Measurements from ENCODE around the gene ZNF469. TPM values are rescaled to one million over a fixed set of nuclear protein-coding genes. Genes with fewer than 3 reads are reported as not detected.
"Not testable (repeated sequence)": the region's sequence is repeated elsewhere in the genome, so short reads cannot be mapped to it uniquely, and the experiment has no call there.

ZNF469 gene
- total RNA-seq, 1 experiment from 2014 or later: 0.32 TPM

GRCh38 chr16:88358023-88358420 is 24.7 kb upstream of the ZNF469 start:
- DNase-seq (ENCODE audit: low read depth): no peak

GRCh38 chr16:88359008-88359407 is 23.8 kb upstream of the ZNF469 start:
- no peak for DNase-seq (ENCODE audit: low read depth)

GRCh38 chr16:88360401-88360800 is 22.4 kb upstream of the ZNF469 start:
- DNase-seq (ENCODE audit: low read depth): not testable (repeated sequence)

- no peak for DNase-seq (ENCODE audit: low read depth)
These were observed 21.8 kb upstream of the ZNF469 start for GRCh38 chr16:88360999-88361398.

- DNase-seq (ENCODE audit: low read depth): no peak
These were observed 21.0 kb upstream of the ZNF469 start for GRCh38 chr16:88361775-88362174.

GRCh38 chr16:88363239-88363891 is 19.4 kb upstream of the ZNF469 start:
- DNase-seq (ENCODE audit: low read depth): no peak

- DNase-seq (ENCODE audit: low read depth): no peak
These were observed 17.4 kb upstream of the ZNF469 start for GRCh38 chr16:88365244-88365865.

GRCh38 chr16:88366032-88366703 is 16.6 kb upstream of the ZNF469 start:
- no peak for DNase-seq (ENCODE audit: low read depth)

- DNase-seq (ENCODE audit: low read depth): no peak
These were observed 16.1 kb upstream of the ZNF469 start for GRCh38 chr16:88366704-88367047.

- DNase-seq (ENCODE audit: low read depth): no peak
These were observed 15.2 kb upstream of the ZNF469 start for GRCh38 chr16:88367560-88367959.

- DNase-seq (ENCODE audit: low read depth): no peak
These were observed 14.7 kb upstream of the ZNF469 start for GRCh38 chr16:88368036-88368435.

GRCh38 chr16:88368994-88369393 is 13.8 kb upstream of the ZNF469 start:
- DNase-seq (ENCODE audit: low read depth): no peak

GRCh38 chr16:88369447-88370008 is 13.2 kb upstream of the ZNF469 start:
- no peak for DNase-seq (ENCODE audit: low read depth)

- no peak for DNase-seq (ENCODE audit: low read depth)
These were observed 12.4 kb upstream of the ZNF469 start for GRCh38 chr16:88370365-88370764.

- DNase-seq (ENCODE audit: low read depth): no peak
These were observed 10.2 kb upstream of the ZNF469 start for GRCh38 chr16:88372522-88372921.

GRCh38 chr16:88373211-88373610 is 9.5 kb upstream of the ZNF469 start:
- no peak for DNase-seq (ENCODE audit: low read depth)

- no peak for DNase-seq (ENCODE audit: low read depth)
These were observed 8.7 kb upstream of the ZNF469 start for GRCh38 chr16:88373927-88374492.

- DNase-seq (ENCODE audit: low read depth): no peak
These were observed 8.0 kb upstream of the ZNF469 start for GRCh38 chr16:88374736-88375135.

- no peak for DNase-seq (ENCODE audit: low read depth)
These were observed 7.4 kb upstream of the ZNF469 start for GRCh38 chr16:88375236-88375975.

GRCh38 chr16:88375996-88376834 is 6.5 kb upstream of the ZNF469 start:
- no peak for DNase-seq (ENCODE audit: low read depth)

Measured in M059J (cell line).